ENCODE data around the gene FOXRED2.
"Not testable (repeated sequence)": the region's sequence is repeated elsewhere in the genome, so short reads cannot be mapped to it uniquely, and the experiment has no call there.

The FOXRED2 gene

DNA sequence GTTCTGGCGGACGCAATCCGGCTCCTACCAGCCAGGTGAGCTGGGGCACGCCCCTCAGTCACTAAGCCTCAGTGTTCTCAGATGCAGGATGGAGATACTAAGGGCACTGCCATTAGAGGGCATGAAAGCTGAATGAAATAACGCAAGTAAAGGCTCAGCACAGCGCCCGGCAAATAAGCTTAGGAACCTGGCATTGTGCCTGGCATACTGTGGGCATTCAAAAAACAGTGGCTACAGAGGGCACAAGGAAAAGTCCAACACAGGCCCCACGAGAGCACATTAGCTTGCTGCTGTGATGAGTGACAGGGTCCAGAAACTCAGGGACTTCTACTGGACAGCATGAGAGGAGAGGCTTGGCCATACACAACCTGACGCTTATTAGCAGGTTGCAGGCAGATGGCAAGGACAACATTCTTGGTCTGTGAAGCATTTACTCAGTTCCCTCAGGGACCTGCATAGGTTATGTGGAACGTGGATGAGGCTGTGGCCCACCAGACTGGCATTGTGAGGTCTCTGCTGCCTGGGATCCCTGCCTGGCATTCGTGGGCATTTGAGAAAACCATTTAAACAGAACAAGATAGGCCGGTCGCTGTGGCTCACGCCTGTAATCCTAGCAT, 37.6 kb downstream of the FOXRED2 start:
- DNase-seq: no peak

GRCh38 chr22:36467946-36468345, 38.9 kb downstream of the FOXRED2 start:
- DNase-seq: no peak

GRCh38 chr22:36467042-36467810, 39.6 kb downstream of the FOXRED2 start:
- DNase-seq: no peak

DNA sequence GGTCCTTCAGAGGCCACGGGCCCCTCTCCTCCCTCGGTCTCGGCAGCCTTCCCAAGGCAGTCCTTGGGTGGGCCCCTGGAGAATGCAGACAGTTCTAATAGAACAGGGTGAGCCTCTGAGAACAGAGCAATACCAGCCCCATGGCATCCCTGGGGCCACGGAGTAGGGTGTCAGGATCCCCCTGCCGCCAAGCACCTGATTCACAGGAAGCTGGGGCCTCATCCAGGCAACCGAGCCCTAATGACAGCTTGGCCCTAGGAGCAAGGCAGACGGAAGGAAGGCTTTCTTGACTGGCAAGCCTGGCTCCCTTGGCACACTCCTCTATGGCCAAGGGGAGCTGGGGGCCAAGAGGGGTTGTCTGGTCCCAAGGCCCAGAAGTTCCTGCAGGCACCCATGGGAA, 40.6 kb downstream of the FOXRED2 start:
- DNase-seq: no peak

- no peak for DNase-seq
Observed at GRCh38 chr22:36465232-36466021, 41.4 kb downstream of the FOXRED2 start.

DNA sequence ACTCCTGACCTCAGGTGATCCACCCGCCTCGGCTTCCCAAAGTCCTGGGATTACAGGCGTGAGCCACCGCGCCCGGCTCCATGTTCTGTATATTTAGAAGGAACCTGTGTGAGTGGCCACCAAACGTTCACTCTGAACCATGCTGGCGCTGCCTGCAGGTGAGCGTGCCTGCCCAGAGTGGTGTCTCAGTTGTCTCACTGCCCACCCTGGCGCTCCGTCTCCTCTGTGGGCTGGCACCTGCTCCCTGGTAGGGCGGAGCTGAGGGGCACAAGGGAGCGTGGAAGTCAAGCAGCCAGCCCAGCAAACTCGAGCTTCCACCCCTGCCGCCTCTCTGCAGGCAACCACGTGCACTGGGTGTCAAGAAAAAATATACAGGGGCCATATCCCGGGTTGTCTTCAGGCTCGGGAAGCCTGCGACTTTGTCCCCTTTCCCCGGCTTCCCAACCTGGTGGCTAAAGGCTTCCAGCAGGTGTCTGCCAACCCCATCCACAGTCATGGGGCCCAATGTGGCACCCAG, 42.1 kb downstream of the FOXRED2 start:
- no peak for DNase-seq

GRCh38 chr22:36463783-36464184, 43.1 kb downstream of the FOXRED2 start:
- no peak for DNase-seq

GRCh38 chr22:36461665-36462649, 44.9 kb downstream of the FOXRED2 start:
- no peak for DNase-seq

DNA sequence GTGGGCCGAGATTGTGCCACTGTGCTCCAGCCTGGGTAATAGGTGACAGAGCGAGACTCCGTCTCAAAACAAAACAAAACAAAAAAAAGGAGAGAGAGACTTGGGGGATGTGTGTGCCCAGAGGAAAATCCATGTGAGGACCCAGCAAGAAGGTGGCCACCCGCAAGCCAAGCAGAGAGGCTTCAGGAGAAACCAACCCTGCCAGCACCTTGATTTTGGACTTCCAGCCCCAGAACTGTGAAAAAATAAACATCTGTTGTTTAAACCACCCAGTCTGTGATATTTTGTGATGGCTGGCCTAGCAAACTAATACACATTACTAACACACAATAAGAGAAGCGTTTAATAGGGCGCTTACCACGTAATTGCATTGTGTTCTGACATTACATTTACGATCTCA, 46.6 kb downstream of the FOXRED2 start:
- no peak for DNase-seq

DNA sequence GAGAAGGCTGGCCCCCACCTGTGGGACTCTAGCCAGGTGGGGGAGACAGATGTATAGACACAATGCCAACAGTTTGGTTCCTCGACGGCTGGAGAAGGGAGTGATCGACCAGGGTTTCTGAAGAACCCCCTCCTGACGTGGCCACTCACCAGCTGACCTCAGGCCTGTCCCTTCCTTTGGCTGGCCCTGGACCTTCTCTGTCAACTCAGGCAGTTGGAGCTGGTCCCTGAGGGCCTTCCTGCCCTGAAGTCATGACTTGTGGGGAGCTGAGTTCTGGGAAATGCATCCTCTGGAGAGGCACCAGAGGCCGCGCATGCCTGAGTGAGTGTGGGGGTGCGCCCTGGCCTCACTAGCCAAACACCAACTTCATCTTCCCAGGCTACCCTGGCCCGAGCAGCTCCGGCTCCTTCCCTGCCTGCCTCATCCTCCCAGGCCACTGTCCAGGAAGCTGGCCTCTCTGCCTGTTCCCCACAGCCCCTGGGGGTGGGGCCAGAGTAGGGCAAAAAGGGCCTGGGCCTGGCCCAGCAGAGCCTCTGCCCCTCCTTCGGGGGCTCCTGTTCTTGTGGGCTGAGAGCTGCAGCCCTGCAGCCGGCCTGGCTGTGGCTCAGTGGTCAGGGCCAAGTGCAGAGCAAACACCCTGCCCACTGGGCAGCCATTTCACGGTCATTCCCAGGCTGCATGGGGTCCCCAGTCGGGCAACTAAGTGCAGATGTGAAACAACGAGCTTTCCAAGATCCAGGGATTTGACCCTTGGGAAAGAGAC, 49.0 kb downstream of the FOXRED2 start:
- no peak for DNase-seq

- DNase-seq: no peak
Observed at GRCh38 chr22:36456464-36456845, 50.4 kb downstream of the FOXRED2 start.

DNA sequence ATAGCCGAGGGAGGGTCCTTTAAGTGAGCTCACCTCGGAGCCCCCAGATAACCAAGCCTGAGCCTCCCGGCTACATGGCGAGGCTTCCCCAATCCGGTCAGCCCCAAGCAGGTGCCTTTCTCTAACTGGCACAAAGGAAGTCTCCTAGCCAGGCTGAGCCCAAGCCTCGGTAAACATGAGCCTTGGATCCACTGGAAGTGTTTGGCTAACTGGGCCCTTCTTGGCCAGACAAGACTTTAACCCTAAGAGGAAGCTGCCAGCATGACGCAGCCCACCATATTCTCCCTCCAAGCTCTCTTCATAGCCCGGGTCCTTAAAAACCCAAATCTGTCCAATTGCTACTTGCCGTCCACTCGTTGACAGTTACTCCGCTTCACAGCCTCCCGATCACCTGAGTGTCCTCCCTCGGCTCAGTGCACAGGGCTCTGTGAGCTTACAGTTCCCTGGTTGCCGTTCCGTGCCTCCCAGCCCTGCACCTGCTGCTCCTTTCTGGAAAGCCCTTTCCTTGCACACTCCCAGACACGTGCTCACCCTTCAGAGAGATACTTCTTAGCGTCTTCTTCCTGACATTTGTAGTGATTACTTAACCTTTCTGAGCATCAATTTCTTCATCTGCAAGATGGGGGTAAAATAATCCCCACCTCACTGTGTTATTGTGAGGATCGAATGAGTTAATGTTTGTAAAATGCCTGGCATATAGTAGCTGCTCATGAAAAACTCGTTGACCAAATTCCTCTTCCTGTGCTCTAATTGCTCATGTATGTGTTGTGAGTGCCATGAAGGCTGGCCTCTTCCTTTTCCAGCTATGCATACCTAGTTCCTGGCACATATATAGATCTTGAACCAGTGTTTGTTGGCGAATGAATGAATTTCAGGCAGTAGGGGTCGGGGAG, 51.0 kb downstream of the FOXRED2 start:
- DNase-seq: no peak

- peak; percentile 55 for DNase-seq
Observed at GRCh38 chr22:36454916-36455570, 51.8 kb downstream of the FOXRED2 start.

- no peak for DNase-seq
Observed at GRCh38 chr22:36453855-36454378, 52.9 kb downstream of the FOXRED2 start.

DNA sequence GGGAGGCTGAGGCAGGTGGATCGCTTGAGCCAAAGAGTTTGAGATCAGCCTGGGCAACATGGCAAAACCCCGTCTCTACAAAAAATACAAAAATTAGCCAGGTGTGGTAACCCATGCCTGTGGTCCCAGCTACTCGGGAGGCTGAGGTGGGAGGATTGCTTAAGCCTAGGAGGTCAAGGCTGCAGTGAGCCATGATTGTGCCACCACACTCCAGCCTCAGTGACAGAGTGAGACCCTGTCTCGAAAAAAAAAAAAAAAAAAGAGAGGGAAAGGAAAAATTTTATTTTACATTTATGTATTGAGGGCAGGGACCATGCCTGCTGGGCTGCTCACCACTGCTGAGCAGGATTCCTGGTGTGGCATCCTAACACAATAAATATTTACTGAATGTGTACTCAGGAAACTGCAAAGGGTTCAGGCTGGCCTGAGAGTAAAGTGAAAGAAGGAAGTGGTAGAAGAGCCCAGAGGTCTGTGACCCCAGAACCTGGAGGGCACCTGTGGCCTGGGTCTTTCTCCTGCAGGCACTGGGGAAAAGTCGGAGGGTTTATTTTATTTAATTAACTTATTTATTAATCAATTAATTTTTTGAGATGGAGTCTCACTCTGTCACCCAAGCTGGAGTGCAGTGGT, 53.7 kb downstream of the FOXRED2 start:
- DNase-seq: not testable (repeated sequence)

GRCh38 chr22:36452250-36452977, 54.4 kb downstream of the FOXRED2 start:
- DNase-seq: no peak

DNA sequence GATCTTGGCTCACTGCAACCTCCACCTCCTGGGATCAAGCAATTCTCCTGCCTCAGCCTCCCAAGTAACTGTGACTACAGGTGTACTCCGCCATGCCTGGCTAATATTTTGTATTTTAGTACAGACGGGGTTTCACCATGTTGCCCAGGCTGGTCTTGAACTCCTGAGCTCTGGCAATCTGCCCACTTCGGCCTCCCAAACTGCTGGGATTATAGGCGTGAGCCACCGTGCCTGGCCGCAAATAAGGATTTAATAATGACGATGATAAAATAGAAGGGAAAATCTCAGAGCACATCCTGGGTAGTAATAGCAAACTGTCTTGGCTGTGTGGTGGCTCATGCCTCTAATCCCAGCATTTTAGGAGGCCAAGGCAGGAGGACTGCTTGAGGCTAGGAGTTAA, 55.9 kb downstream of the FOXRED2 start:
- not testable (repeated sequence) for DNase-seq

GRCh38 chr22:36449596-36450175, 57.2 kb downstream of the FOXRED2 start:
- no peak for DNase-seq
